ENCODE data around the gene ANKS1B.
"Not testable (repeated sequence)": the region's sequence is repeated elsewhere in the genome, so short reads cannot be mapped to it uniquely, and the experiment has no call there.

The ANKS1B gene

GRCh38 chr12:99647453-99647852, 337.3 kb downstream of the ANKS1B start, which contains the start of gene GARIN6:
Gene GARIN6 (plus strand): TSS chr12:99647753. CDS start chr12:99648175, 422 bp downstream.
- Histone ChIP-seq H3K36me3 (ENCODE audit: control insufficient read depth in 2 of 2, insufficient read depth in 2 of 2, low read length in 2 of 2) (peaks cover 0 to 4% of the 10 kb centered on the region in 2 donors), H3K9ac (ENCODE audit: low read length in 2 of 2) (no peak within 1 kb of the TSS), H3K27me3 (ENCODE audit: control insufficient read depth in 1 of 2, insufficient read depth in 2 of 2, low read length in 2 of 2) (no peaks in the 10 kb centered on the region), H3K9me3 (ENCODE audit: control insufficient read depth in 2 of 2, low read length in 2 of 2) (no peaks in the 10 kb centered on the region), H3K27ac (ENCODE audit: low read length) (no peak within 1 kb of the TSS), H3K4me3 (ENCODE audit: low read length in 2 of 2) (no peak within 1 kb of the TSS), H3K4me1 (ENCODE audit: control insufficient read depth, insufficient read depth, low read length) (no peaks in the 10 kb centered on the region)

- no peak overlapping the region for H3K27ac ChIP-seq (ENCODE audit: low read length)
- H3K4me3 ChIP-seq (ENCODE audit: low read length in 2 of 2), result no peak overlapping the region
Observed at GRCh38 chr12:99644629-99645028, 340.1 kb downstream of the ANKS1B start.

GRCh38 chr12:99627459-99627858, 357.3 kb downstream of the ANKS1B start:
- Histone ChIP-seq H3K27ac (ENCODE audit: low read length) (no peak overlapping the region), H3K4me1 (ENCODE audit: control insufficient read depth, insufficient read depth, low read length) (no peaks in the 10 kb centered on the region), H3K9me3 (ENCODE audit: control insufficient read depth in 2 of 2, low read length in 2 of 2) (no peaks in the 10 kb centered on the region), H3K9ac (ENCODE audit: low read length in 2 of 2) (no peak overlapping the region), H3K27me3 (ENCODE audit: control insufficient read depth in 1 of 2, insufficient read depth in 2 of 2, low read length in 2 of 2) (no peaks in the 10 kb centered on the region), H3K4me3 (ENCODE audit: low read length in 2 of 2) (no peak overlapping the region), H3K36me3 (ENCODE audit: control insufficient read depth in 2 of 2, insufficient read depth in 2 of 2, low read length in 2 of 2) (no peaks in the 10 kb centered on the region)

More at GRCh38 chr12:99644629-99645028, 340.1 kb downstream of the ANKS1B start:
- Histone ChIP-seq H3K36me3 (ENCODE audit: control insufficient read depth in 2 of 2, insufficient read depth in 2 of 2, low read length in 2 of 2) (peaks cover 0 to 4% of the 10 kb centered on the region in 2 donors), H3K4me1 (ENCODE audit: control insufficient read depth, insufficient read depth, low read length) (no peaks in the 10 kb centered on the region), H3K9me3 (ENCODE audit: control insufficient read depth in 2 of 2, low read length in 2 of 2) (no peaks in the 10 kb centered on the region), H3K27me3 (ENCODE audit: control insufficient read depth in 1 of 2, insufficient read depth in 2 of 2, low read length in 2 of 2) (no peaks in the 10 kb centered on the region), H3K9ac (ENCODE audit: low read length in 2 of 2) (no peak overlapping the region)

- not testable (repeated sequence) for H3K36me3 ChIP-seq (ENCODE audit: control insufficient read depth in 2 of 2, insufficient read depth in 2 of 2, low read length in 2 of 2); H3K27ac ChIP-seq (ENCODE audit: low read length); H3K4me1 ChIP-seq (ENCODE audit: control insufficient read depth, insufficient read depth, low read length); H3K9ac ChIP-seq (ENCODE audit: low read length in 2 of 2); H3K4me3 ChIP-seq (ENCODE audit: low read length in 2 of 2); H3K9me3 ChIP-seq (ENCODE audit: control insufficient read depth in 2 of 2, low read length in 2 of 2); H3K27me3 ChIP-seq (ENCODE audit: control insufficient read depth in 1 of 2, insufficient read depth in 2 of 2, low read length in 2 of 2)
Observed at GRCh38 chr12:99624591-99624990, 360.1 kb downstream of the ANKS1B start.

GRCh38 chr12:99620159-99620479, 364.6 kb downstream of the ANKS1B start:
- Histone ChIP-seq H3K9ac (ENCODE audit: low read length in 2 of 2) (no peak overlapping the region), H3K9me3 (ENCODE audit: control insufficient read depth in 2 of 2, low read length in 2 of 2) (peaks cover 0 to 3% of the 10 kb centered on the region in 2 donors), H3K4me1 (ENCODE audit: control insufficient read depth, insufficient read depth, low read length) (no peaks in the 10 kb centered on the region), H3K36me3 (ENCODE audit: control insufficient read depth in 2 of 2, insufficient read depth in 2 of 2, low read length in 2 of 2) (no peaks in the 10 kb centered on the region), H3K27ac (ENCODE audit: low read length) (no peak overlapping the region), H3K4me3 (ENCODE audit: low read length in 2 of 2) (no peak overlapping the region), H3K27me3 (ENCODE audit: control insufficient read depth in 1 of 2, insufficient read depth in 2 of 2, low read length in 2 of 2) (no peaks in the 10 kb centered on the region)

GRCh38 chr12:99619389-99620158, 365.2 kb downstream of the ANKS1B start:
- no peak overlapping the region for H3K9ac ChIP-seq (ENCODE audit: low read length in 2 of 2)
- H3K4me3 ChIP-seq (ENCODE audit: low read length in 2 of 2), result no peak overlapping the region
- H3K27me3 ChIP-seq (ENCODE audit: control insufficient read depth in 1 of 2, insufficient read depth in 2 of 2, low read length in 2 of 2), result no peaks in the 10 kb centered on the region
- H3K4me1 ChIP-seq (ENCODE audit: control insufficient read depth, insufficient read depth, low read length), result no peaks in the 10 kb centered on the region
- no peaks in the 10 kb centered on the region for H3K36me3 ChIP-seq (ENCODE audit: control insufficient read depth in 2 of 2, insufficient read depth in 2 of 2, low read length in 2 of 2)
- no peak overlapping the region for H3K27ac ChIP-seq (ENCODE audit: low read length)
- H3K9me3 ChIP-seq (ENCODE audit: control insufficient read depth in 2 of 2, low read length in 2 of 2), result peaks cover 0 to 3% of the 10 kb centered on the region in 2 donors

- Histone ChIP-seq H3K4me1 (ENCODE audit: control insufficient read depth, insufficient read depth, low read length) (no peaks in the 10 kb centered on the region), H3K27me3 (ENCODE audit: control insufficient read depth in 1 of 2, insufficient read depth in 2 of 2, low read length in 2 of 2) (no peaks in the 10 kb centered on the region), H3K36me3 (ENCODE audit: control insufficient read depth in 2 of 2, insufficient read depth in 2 of 2, low read length in 2 of 2) (no peaks in the 10 kb centered on the region), H3K9me3 (ENCODE audit: control insufficient read depth in 2 of 2, low read length in 2 of 2) (peaks cover 0 to 3% of the 10 kb centered on the region in 2 donors), H3K4me3 (ENCODE audit: low read length in 2 of 2) (no peak overlapping the region), H3K27ac (ENCODE audit: low read length) (no peak overlapping the region), H3K9ac (ENCODE audit: low read length in 2 of 2) (no peak overlapping the region)
Observed at GRCh38 chr12:99618657-99619056, 366.1 kb downstream of the ANKS1B start.

- H3K4me3 ChIP-seq (ENCODE audit: low read length in 2 of 2), result no peak overlapping the region
- H3K9me3 ChIP-seq (ENCODE audit: control insufficient read depth in 2 of 2, low read length in 2 of 2), result no peaks in the 10 kb centered on the region
Observed at GRCh38 chr12:99611599-99611998, 373.1 kb downstream of the ANKS1B start.

GRCh38 chr12:99611117-99611516, 373.6 kb downstream of the ANKS1B start:
- no peaks in the 10 kb centered on the region for H3K27me3 ChIP-seq (ENCODE audit: control insufficient read depth in 1 of 2, insufficient read depth in 2 of 2, low read length in 2 of 2)
- no peaks in the 10 kb centered on the region for H3K4me1 ChIP-seq (ENCODE audit: control insufficient read depth, insufficient read depth, low read length)
- no peak overlapping the region for H3K4me3 ChIP-seq (ENCODE audit: low read length in 2 of 2)
- no peaks in the 10 kb centered on the region for H3K9me3 ChIP-seq (ENCODE audit: control insufficient read depth in 2 of 2, low read length in 2 of 2)
- H3K9ac ChIP-seq (ENCODE audit: low read length in 2 of 2), result no peak overlapping the region
- no peak overlapping the region for H3K27ac ChIP-seq (ENCODE audit: low read length)
- H3K36me3 ChIP-seq (ENCODE audit: control insufficient read depth in 2 of 2, insufficient read depth in 2 of 2, low read length in 2 of 2), result no peaks in the 10 kb centered on the region

More at GRCh38 chr12:99611599-99611998, 373.1 kb downstream of the ANKS1B start:
- H3K4me1 ChIP-seq (ENCODE audit: control insufficient read depth, insufficient read depth, low read length), result no peaks in the 10 kb centered on the region
- H3K36me3 ChIP-seq (ENCODE audit: control insufficient read depth in 2 of 2, insufficient read depth in 2 of 2, low read length in 2 of 2), result no peaks in the 10 kb centered on the region
- no peak overlapping the region for H3K27ac ChIP-seq (ENCODE audit: low read length)
- H3K9ac ChIP-seq (ENCODE audit: low read length in 2 of 2), result no peak overlapping the region
- no peaks in the 10 kb centered on the region for H3K27me3 ChIP-seq (ENCODE audit: control insufficient read depth in 1 of 2, insufficient read depth in 2 of 2, low read length in 2 of 2)

GRCh38 chr12:99609455-99610181, 375.1 kb downstream of the ANKS1B start:
- no peak overlapping the region for H3K27ac ChIP-seq (ENCODE audit: low read length)
- H3K27me3 ChIP-seq (ENCODE audit: control insufficient read depth in 1 of 2, insufficient read depth in 2 of 2, low read length in 2 of 2), result no peaks in the 10 kb centered on the region
- no peak overlapping the region for H3K9ac ChIP-seq (ENCODE audit: low read length in 2 of 2)
- H3K36me3 ChIP-seq (ENCODE audit: control insufficient read depth in 2 of 2, insufficient read depth in 2 of 2, low read length in 2 of 2), result no peaks in the 10 kb centered on the region
- H3K4me1 ChIP-seq (ENCODE audit: control insufficient read depth, insufficient read depth, low read length), result no peaks in the 10 kb centered on the region
- H3K9me3 ChIP-seq (ENCODE audit: control insufficient read depth in 2 of 2, low read length in 2 of 2), result no peaks in the 10 kb centered on the region
- no peak overlapping the region for H3K4me3 ChIP-seq (ENCODE audit: low read length in 2 of 2)

GRCh38 chr12:99600388-99600787, 384.3 kb downstream of the ANKS1B start:
- Histone ChIP-seq H3K27ac (ENCODE audit: low read length) (no peak overlapping the region), H3K36me3 (ENCODE audit: control insufficient read depth in 2 of 2, insufficient read depth in 2 of 2, low read length in 2 of 2) (no peaks in the 10 kb centered on the region), H3K4me1 (ENCODE audit: control insufficient read depth, insufficient read depth, low read length) (no peaks in the 10 kb centered on the region), H3K27me3 (ENCODE audit: control insufficient read depth in 1 of 2, insufficient read depth in 2 of 2, low read length in 2 of 2) (no peaks in the 10 kb centered on the region), H3K9me3 (ENCODE audit: control insufficient read depth in 2 of 2, low read length in 2 of 2) (no peaks in the 10 kb centered on the region), H3K4me3 (ENCODE audit: low read length in 2 of 2) (no peak overlapping the region), H3K9ac (ENCODE audit: low read length in 2 of 2) (no peak overlapping the region)

Measured in stomach smooth muscle (tissue), 2 donors.